DOHH2 (cell line): ENCODE data around the gene POLR2A.
A peak's percentile ranks its signal among the peaks of the same experiment; 100 is the strongest.

Experiments
- EZH2phosphoT487 ChIP-seq: fragments of 200-600 bp; sonication (generic); IDR thresholded peaks from 2 replicates; pipeline ENCODE4 v1.6.1; 2017; ENCODE audit warnings: borderline replicate concordance, mild to moderate bottlenecking, antibody characterized with exemption, low read length, moderate library complexity, mixed read lengths
- TF ChIP-seq, protein P1 (sequence below): fragments of 200-600 bp; sonication (generic); IDR thresholded peaks from one replicate; pipeline ENCODE4 v1.5.1; 2014; ENCODE audit warnings: antibody characterized with exemption, mild to moderate bottlenecking, low read depth, low read length; ENCODE audit not compliant: poor library complexity, severe bottlenecking

DNA sequence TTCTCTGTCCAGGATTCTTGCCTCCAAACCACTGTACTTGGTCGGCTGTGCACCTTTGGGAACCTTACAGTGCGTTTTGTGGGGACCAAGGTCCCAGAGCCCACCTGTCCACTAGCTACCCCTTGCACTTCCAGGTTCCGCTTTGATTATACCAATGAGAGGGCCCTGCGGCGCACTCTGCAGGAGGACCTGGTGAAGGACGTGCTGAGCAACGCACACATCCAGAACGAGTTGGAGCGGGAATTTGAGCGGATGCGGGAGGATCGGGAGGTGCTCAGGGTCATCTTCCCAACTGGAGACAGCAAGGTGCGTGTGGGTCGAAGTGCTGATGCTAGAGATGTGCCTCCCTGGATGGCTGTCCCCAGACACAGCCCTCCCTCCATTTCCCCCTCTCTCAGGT is 18.8 kb downstream of the POLR2A start:
- TF ChIP-seq, protein P1, sequence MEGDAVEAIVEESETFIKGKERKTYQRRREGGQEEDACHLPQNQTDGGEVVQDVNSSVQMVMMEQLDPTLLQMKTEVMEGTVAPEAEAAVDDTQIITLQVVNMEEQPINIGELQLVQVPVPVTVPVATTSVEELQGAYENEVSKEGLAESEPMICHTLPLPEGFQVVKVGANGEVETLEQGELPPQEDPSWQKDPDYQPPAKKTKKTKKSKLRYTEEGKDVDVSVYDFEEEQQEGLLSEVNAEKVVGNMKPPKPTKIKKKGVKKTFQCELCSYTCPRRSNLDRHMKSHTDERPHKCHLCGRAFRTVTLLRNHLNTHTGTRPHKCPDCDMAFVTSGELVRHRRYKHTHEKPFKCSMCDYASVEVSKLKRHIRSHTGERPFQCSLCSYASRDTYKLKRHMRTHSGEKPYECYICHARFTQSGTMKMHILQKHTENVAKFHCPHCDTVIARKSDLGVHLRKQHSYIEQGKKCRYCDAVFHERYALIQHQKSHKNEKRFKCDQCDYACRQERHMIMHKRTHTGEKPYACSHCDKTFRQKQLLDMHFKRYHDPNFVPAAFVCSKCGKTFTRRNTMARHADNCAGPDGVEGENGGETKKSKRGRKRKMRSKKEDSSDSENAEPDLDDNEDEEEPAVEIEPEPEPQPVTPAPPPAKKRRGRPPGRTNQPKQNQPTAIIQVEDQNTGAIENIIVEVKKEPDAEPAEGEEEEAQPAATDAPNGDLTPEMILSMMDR, result peak; percentile 53
- no peak for TF ChIP-seq EZH2phosphoT487
